Body of pancreas (tissue), 4 donors: ENCODE results near the gene MYH7. TPM values are rescaled to one million over a fixed set of nuclear protein-coding genes. Genes with fewer than 3 reads are reported as not detected.

Source experiments
- ATAC-seq: fragments of 150-250 bp; one replicate; pipeline ENCODE4 v1.9.1; 2016
- DNase-seq, 4 donors: peaks; one replicate each; pipeline ENCODE4 v3.0.0-alpha.2; 2019
- H3K27ac ChIP-seq, 4 donors: fragments of 200-600 bp; sonication (generic); 1 replicate in 3 of 4; 2 replicates in 1 of 4; pipeline versions ENCODE4 v1.5.1 to v1.6.1; 2016 to 2019; ENCODE audit warnings: mild to moderate bottlenecking in 1 of 4, mixed read lengths in 1 of 4, moderate library complexity in 1 of 4
- H3K27me3 ChIP-seq, 2 donors: fragments of 200-600 bp; sonication (generic); one replicate each; pipeline ENCODE4 v1.6.0; 2016; ENCODE audit warnings: mild to moderate bottlenecking in 1 of 2
- H3K36me3 ChIP-seq, 2 donors: fragments of 200-600 bp; sonication (generic); replicated peaks in 1 of 2; 2 replicates each; pipeline ENCODE4 v1.5.1; 2016; ENCODE audit warnings: low read depth in 2 of 2; ENCODE audit not compliant: insufficient read depth in 1 of 2
- H3K4me1 ChIP-seq: fragments of 200-600 bp; sonication (generic); one replicate; pipeline ENCODE4 v1.6.0; 2016
- H3K4me3 ChIP-seq, 2 donors: fragments of 200-600 bp; sonication (generic); 1 replicate in 1 of 2; 2 replicates in 1 of 2; pipeline ENCODE4 v1.5.1; 2016 to 2019
- H3K9me3 ChIP-seq, 3 donors: fragments of 200-600 bp; sonication (generic); 1 replicate in 2 of 3; 2 replicates in 1 of 3; pipeline ENCODE4 v1.5.1; 2016
- POLR2A ChIP-seq, 3 donors: fragments of 450-650 bp; IDR thresholded peaks; one replicate each; pipeline ENCODE4 v1.6.1; 2016; ENCODE audit warnings: antibody characterized with exemption in 3 of 3, mild to moderate bottlenecking in 2 of 3
- WGBS, 2 donors: methylation state at CpG; one replicate each; pipeline ENCODE4 v1.1.5; 2017; 5-methylcytosine and 5-hydroxymethylcytosine counted together
- intact Hi-C: fragments of 100-400 bp; cut with DNase I; formaldehyde crosslinking; loops from one replicate; pipeline ENCODE4 v1.15.1; 2023
- total RNA-seq, 2 donors: library from RNA; depleted of rRNA; stranded (reverse); fragments of >200 nt; gene quantifications; one replicate each; pipeline ENCODE4 v1.1.0, GENCODE V29; 2016
- TF ChIP-seq, protein P1 (sequence below), 7 experiments: fragments of 450-650 bp in 4 of 7; fragments of 200-600 bp in 3 of 7; sonication (generic) in 3 of 7; IDR thresholded peaks; one replicate each; pipeline ENCODE4 v1.5.1; 2016 to 2019; ENCODE audit warnings: antibody characterized with exemption in 7 of 7

Gene MYH7
- total RNA-seq, 2 donors from 2014 or later, result 0.52 to 2.0 TPM

DNA sequence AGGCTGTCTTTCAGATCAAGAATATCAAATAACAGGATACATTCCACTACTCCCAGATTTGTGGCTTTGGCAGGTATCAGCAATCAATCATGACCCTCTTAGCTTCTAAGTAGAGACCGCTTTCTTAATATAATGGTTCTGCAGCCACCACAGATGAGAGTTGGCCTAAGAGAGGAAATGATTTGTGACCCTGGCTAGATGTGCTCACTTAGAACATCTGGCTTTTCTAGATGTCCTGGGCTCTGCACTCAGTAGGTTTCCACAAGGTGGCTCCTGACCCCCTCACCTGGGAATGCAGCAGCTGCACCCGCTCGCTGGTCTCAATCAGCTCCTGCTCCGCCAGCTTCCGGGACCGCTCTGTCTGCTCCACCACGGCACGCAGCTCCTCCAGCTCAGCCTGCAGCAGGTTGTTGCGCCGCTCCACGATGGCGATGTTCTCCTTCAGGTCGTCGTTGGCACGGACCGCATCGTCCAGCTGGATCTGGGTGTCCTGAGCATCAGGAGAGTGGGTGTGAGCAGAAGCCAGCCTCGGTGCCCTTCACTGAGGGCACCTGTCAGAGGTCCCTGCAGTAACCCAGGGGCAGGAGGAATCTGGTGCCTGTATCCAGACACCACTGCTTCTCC is 49.7 kb downstream of the MYH7 start:
- peak; percentile 77 to 89 (median 84) for DNase-seq
- peak in 2 of 3 donors; percentile 52 to 60 for TF ChIP-seq POLR2A (IDR thresholded peaks at IDR 0.05)
- TF ChIP-seq, protein P1, sequence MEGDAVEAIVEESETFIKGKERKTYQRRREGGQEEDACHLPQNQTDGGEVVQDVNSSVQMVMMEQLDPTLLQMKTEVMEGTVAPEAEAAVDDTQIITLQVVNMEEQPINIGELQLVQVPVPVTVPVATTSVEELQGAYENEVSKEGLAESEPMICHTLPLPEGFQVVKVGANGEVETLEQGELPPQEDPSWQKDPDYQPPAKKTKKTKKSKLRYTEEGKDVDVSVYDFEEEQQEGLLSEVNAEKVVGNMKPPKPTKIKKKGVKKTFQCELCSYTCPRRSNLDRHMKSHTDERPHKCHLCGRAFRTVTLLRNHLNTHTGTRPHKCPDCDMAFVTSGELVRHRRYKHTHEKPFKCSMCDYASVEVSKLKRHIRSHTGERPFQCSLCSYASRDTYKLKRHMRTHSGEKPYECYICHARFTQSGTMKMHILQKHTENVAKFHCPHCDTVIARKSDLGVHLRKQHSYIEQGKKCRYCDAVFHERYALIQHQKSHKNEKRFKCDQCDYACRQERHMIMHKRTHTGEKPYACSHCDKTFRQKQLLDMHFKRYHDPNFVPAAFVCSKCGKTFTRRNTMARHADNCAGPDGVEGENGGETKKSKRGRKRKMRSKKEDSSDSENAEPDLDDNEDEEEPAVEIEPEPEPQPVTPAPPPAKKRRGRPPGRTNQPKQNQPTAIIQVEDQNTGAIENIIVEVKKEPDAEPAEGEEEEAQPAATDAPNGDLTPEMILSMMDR (IDR thresholded peaks at IDR 0.05), result peak in 3 of 7 experiments; percentile 25 to 48 (median 38)
- ATAC-seq, result peak; percentile 93
- intact Hi-C loops, result no loop called here
- no peaks in the 10 kb centered on the region for H3K9me3 ChIP-seq
- H3K27me3 ChIP-seq, result no peaks in the 10 kb centered on the region
- no peak overlapping the region for H3K4me3 ChIP-seq
- 39 to 74% methylated on average over 2 to 18 of the region's 18 CpGs for WGBS, 2 donors
- peaks cover 14% of the 10 kb centered on the region for H3K4me1 ChIP-seq
- H3K27ac ChIP-seq, result peak overlapping the region in 3 of 4 donors; percentile 17 to 38 (median 22)
- no peaks in the 10 kb centered on the region for H3K36me3 ChIP-seq

DNA sequence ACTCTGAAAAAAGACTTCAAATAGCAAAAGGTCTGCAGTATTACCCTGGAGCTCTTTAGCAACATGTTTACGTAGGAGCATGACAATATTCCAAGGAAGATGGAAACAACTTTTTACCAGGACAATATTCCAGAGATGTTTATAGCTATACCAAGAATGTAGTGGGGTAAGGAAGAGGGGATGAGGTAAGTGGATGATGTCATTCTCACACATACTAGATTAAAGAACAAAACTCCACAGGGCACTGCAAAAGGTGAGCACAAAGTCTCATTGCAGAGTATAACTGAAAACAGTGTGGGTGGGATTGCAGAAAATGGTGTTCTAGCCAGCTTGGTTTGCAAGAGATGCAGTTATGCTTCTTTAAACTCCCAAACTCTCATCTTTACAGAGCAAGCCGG is 50.2 kb downstream of the MYH7 start:
- intact Hi-C loops, result no loop called here
- TF ChIP-seq, protein P1 (IDR thresholded peaks at IDR 0.05), result no peak
- no peak for TF ChIP-seq POLR2A (IDR thresholded peaks at IDR 0.05)
- Histone ChIP-seq H3K4me3 (no peak overlapping the region), H3K36me3 (no peaks in the 10 kb centered on the region), H3K27me3 (no peaks in the 10 kb centered on the region), H3K9me3 (no peaks in the 10 kb centered on the region), H3K27ac (peak overlapping the region in 3 of 4 donors; percentile 17 to 38 (median 22)), H3K4me1 (peaks cover 14% of the 10 kb centered on the region)
- DNase-seq, result no peak
- WGBS, 2 donors, result 55 to 63% methylated on average over 2 of the region's 2 CpGs
- ATAC-seq, result no peak

DNA sequence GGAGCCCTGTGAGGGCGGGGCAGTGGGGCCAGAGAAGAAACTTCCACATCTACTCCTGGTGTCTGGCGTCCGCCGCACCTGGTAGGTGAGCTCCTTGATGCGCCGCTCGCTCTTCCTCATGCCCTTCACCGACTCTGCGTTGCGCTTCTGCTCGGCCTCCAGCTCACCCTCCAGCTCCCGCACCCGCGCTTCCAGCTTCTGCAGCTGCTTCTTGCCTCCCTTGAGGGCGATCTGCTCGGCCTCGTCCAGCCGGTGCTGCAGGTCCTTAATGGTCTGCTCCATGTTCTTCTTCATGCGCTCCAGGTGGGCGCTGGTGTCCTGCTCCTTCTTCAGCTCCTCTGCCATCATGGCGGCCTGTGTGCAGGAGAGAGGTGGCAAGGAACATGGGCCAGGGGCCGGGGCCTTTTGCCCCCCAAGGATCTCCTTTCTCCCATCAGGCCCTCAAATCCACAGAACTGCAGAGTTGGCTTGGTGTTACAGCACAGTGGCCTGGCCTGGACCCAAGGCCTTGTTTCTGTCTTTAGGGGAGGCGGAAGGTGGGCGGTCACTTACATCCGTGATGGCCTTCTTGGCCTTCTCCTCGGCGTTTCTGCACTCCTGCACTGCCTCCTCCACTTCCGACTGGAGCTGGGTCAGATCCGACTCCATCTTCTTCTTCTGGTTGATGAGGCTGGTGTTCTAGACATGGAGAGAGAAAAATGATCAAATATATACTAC is 50.9 kb downstream of the MYH7 start:
- H3K9me3 ChIP-seq, result no peaks in the 10 kb centered on the region
- H3K36me3 ChIP-seq, result no peaks in the 10 kb centered on the region
- no peak for DNase-seq
- peaks cover 18% of the 10 kb centered on the region for H3K4me1 ChIP-seq
- intact Hi-C loops, result no loop called here
- TF ChIP-seq, protein P1 (IDR thresholded peaks at IDR 0.05), result no peak
- TF ChIP-seq POLR2A (IDR thresholded peaks at IDR 0.05), result no peak
- no peak overlapping the region for H3K4me3 ChIP-seq
- no peak overlapping the region for H3K27ac ChIP-seq
- no peaks in the 10 kb centered on the region for H3K27me3 ChIP-seq
- no peak for ATAC-seq
- WGBS, 2 donors, result 87 to 91% methylated on average over 27 to 29 of the region's 29 CpGs

DNA sequence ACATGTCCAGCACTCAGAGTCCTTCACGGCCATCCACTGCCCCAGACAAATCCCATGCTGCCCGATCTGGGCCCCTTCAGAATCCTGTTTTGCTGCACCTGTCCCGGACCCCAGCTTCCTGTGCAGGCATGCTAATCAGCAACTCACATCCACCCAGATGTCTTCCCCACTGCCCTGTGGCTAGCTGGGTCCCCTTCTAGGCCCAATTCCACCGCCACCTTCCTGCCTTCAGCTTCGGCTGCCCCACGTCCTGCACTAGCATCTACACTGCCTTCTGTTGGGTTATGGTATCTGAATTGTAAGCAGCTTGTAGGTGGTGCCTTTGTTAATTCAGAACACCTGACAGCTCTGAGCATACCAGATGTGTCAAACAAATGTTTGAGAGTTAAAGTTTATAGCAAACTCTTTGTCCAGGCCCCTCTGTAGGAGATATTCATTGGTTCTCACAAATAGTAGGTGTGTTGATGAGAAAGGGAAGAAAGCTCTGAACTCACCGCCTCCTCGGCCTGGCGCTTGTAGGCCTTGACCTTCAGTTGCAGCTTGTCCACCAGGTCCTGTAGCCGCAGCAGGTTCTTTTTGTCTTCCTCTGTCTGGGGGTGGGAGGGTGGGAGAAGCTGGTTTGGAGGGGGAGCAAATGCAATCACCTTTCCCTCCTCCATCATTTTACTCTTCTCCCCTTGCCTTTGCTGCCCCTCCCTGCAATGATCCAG is 52.6 kb downstream of the MYH7 start:
- no peaks in the 10 kb centered on the region for H3K27me3 ChIP-seq
- WGBS, 2 donors, result 66 to 76% methylated on average over 10 of the region's 10 CpGs
- H3K4me1 ChIP-seq, result peaks cover 20% of the 10 kb centered on the region
- no peaks in the 10 kb centered on the region for H3K36me3 ChIP-seq
- ATAC-seq (no peak), DNase-seq (no peak)
- H3K27ac ChIP-seq, result no peak overlapping the region
- intact Hi-C loops, result no loop called here
- H3K9me3 ChIP-seq, result no peaks in the 10 kb centered on the region
- H3K4me3 ChIP-seq, result no peak overlapping the region
- TF ChIP-seq, protein P1 (IDR thresholded peaks at IDR 0.05), result no peak
- no peak for TF ChIP-seq POLR2A (IDR thresholded peaks at IDR 0.05)
